Activated CD8-positive, alpha-beta T cell treated with anti-CD3 and anti-CD28 coated beads, Interleukin-2, amount 10 ng/mL, durations not matched to agents 7 days and 5 days (primary cell): Measurements from ENCODE around the gene DEAF1. TPM values are rescaled to one million over a fixed set of nuclear protein-coding genes. Genes with fewer than 3 reads are reported as not detected.

Experiments
- ATAC-seq: fragments of 150-1000 bp; cut with Tn5 transposase; one replicate; pipeline ENCODE4 v1.10.0; 2021; ENCODE audit warnings: moderate library complexity
- CTCF ChIA-PET: fragments of 350-600 bp; sonication (Branson Sonifier 250); formaldehyde crosslinking; loops from one replicate; lab custom pipeline; 2021; ENCODE audit warnings: antibody characterized with exemption; lab: Charles Lee
- POLR2A ChIA-PET: fragments of 350-600 bp; sonication (Branson Sonifier 250); formaldehyde crosslinking; loops from one replicate; lab custom pipeline; 2021; ENCODE audit warnings: antibody characterized with exemption; lab: Charles Lee
- DNase-seq: peaks from one replicate; pipeline ENCODE4 v3.0.0-alpha.2; 2020
- H3K27ac Mint-ChIP-seq: one replicate; pipeline ENCODE4 v1.8.0; 2021; ENCODE audit warnings: mild to moderate bottlenecking, mixed read lengths
- H3K27me3 Mint-ChIP-seq: one replicate; pipeline ENCODE4 v1.8.0; 2021; ENCODE audit warnings: low read depth, mixed read lengths
- H3K36me3 Mint-ChIP-seq: one replicate; pipeline ENCODE4 v1.8.0; 2021; ENCODE audit warnings: low read depth, mixed read lengths
- H3K4me1 Mint-ChIP-seq: one replicate; pipeline ENCODE4 v1.8.0; 2021; ENCODE audit warnings: low read depth, mixed read lengths
- H3K4me3 Mint-ChIP-seq: one replicate; pipeline ENCODE4 v1.8.0; 2021; ENCODE audit warnings: mild to moderate bottlenecking, mixed read lengths
- H3K9me3 Mint-ChIP-seq: one replicate; pipeline ENCODE4 v1.8.0; 2022; ENCODE audit warnings: mixed read lengths; ENCODE audit not compliant: insufficient read depth
- total RNA-seq, 2 experiments: library from RNA; stranded (reverse); gene quantifications; one replicate each; pipeline ENCODE4 v1.2.3, GENCODE V29; 2021

Gene DEAF1
- total RNA-seq, 2 experiments from 2014 or later = 34.1 to 36.7 TPM

GRCh38 chr11:706957-707816 lies 12.2 kb upstream of the DEAF1 start:
- Mint-ChIP-seq H3K9me3 (no peaks in the 10 kb centered on the region), H3K27me3 (peaks cover 8% of the 10 kb centered on the region), H3K36me3 (no peaks in the 10 kb centered on the region), H3K27ac (no peak overlapping the region), H3K4me3 (no peak overlapping the region), H3K4me1 (peaks cover 8% of the 10 kb centered on the region)
- DNase-seq (no peak), ATAC-seq (no peak)
- CTCF ChIA-PET = interaction anchor here (1.1 kb wide), 1 partner anchor 9 kb away, joined by 3 read pairs; no protein-coding TSS in a partner anchor
- POLR2A ChIA-PET = interaction anchor here (0.6 kb wide), 1 partner anchor 467 kb away, joined by 3 read pairs; no protein-coding TSS in a partner anchor

- ChIA-PET CTCF (interaction anchor here (1.1 kb wide), 1 partner anchor 8 kb away, joined by 3 read pairs; no protein-coding TSS in a partner anchor), POLR2A (interaction anchor here (0.6 kb wide), 1 partner anchor 466 kb away, joined by 3 read pairs; no protein-coding TSS in a partner anchor)
- peaks cover 8% of the 10 kb centered on the region for H3K27me3 Mint-ChIP-seq
- H3K4me3 Mint-ChIP-seq = no peak overlapping the region
- peaks cover 3% of the 10 kb centered on the region for H3K36me3 Mint-ChIP-seq
- H3K4me1 Mint-ChIP-seq = peaks cover 8% of the 10 kb centered on the region
- H3K27ac Mint-ChIP-seq = no peak overlapping the region
- DNase-seq = no peak
- ATAC-seq = no peak
- no peaks in the 10 kb centered on the region for H3K9me3 Mint-ChIP-seq
Observed at GRCh38 chr11:706439-706956, 11.5 kb upstream of the DEAF1 start.

DNA sequence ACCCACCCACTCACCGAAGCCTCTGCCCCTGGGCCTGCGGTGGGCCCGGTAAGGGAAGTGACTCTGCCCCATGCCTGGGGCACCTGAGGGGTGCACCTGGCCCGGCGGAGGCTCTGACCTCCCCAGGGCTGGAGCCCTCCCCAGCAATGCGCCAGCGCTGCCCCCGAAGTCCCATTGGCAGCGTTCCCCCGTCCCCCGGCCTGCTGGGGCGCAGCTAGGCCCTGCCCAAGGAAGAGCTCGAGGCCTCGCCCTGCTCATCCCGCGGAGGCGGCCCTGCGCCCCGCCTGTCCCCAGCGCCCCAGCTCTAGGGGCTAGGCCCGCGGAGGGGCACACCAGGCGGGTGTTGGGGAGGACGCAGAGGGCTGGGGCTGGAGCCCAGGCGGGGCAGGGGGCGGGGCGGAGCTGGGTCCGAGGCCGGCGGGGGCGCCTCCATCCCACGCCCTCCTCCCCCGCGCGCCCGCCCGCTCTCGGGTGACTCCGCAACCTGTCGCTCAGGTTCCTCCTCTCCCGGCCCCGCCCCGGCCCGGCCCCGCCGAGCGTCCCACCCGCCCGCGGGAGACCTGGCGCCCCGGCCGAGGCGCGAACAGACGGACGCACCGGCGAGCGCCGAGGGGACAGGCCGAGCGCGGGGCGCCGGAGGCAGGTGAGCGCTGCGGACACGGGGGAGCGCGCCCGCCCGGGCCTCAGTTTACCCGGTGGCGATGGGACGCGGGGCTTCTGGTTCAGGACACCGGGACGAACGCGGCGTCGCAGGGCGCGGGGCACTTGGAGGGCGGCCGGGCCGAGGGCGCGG lies 10.8 kb upstream of the DEAF1 start, which contains the start of gene EPS8L2:
TSS of gene EPS8L2 (plus strand) at position 586 of the 793 bp plus-strand sequence. CDS start 3,177 bp downstream, outside the sequence.
- Mint-ChIP-seq H3K27ac (no peak within 1 kb of the TSS), H3K9me3 (no peaks in the 10 kb centered on the region), H3K36me3 (peaks cover 3% of the 10 kb centered on the region), H3K27me3 (peaks cover 8% of the 10 kb centered on the region), H3K4me3 (no peak within 1 kb of the TSS), H3K4me1 (peaks cover 3% of the 10 kb centered on the region)
- POLR2A ChIA-PET = no interaction called here
- ATAC-seq (no peak), DNase-seq (no peak)
- CTCF ChIA-PET = no interaction called here

DNA sequence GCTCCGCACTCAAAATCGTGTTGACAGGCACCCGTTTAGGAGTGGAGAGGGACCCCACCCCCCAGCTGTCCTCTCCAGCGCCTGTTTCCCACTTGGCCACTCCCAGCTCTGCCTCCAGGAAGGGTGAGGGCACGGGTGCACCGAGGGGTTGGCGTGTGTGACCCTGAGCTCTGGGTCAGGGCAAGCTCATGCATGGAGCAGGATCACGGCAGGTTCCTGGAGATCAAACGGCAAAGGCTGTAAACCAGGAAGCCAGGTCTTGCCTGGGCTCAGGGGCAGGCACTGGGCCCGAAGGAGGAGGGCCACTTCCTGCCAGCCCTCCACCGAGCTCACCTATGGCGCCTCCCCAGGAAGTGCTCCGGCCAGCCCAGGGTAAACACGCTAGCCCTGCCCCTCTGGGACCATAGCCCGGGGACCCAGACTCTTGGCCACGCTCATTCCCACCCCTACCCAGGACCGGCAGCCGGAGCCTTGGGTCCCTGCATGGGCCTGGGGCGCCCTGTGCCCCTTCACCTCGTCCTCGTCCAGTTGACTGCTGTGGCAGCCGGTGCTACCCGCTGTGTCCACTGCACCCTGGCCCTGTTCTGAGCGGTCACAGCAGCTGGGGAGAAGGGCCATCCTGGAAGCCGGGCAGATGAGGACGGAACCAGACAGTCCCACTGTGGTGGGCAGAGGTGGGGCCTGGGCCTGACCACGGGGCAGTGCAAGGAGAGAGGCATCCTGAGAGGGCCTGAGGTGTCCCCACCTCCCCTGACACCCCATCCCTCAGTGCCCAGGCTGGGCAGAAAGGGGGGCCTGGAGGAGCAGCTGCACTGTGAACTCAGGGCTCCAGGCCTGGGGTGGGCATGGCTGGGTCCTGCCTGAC lies 10.0 kb upstream of the DEAF1 start:
- DNase-seq = no peak
- Mint-ChIP-seq H3K4me3 (no peak overlapping the region), H3K4me1 (peaks cover 3% of the 10 kb centered on the region), H3K27me3 (peaks cover 8% of the 10 kb centered on the region), H3K9me3 (no peaks in the 10 kb centered on the region), H3K27ac (no peak overlapping the region), H3K36me3 (peaks cover 7% of the 10 kb centered on the region)
- CTCF ChIA-PET = no interaction called here
- POLR2A ChIA-PET = no interaction called here
- no peak for ATAC-seq

DNA sequence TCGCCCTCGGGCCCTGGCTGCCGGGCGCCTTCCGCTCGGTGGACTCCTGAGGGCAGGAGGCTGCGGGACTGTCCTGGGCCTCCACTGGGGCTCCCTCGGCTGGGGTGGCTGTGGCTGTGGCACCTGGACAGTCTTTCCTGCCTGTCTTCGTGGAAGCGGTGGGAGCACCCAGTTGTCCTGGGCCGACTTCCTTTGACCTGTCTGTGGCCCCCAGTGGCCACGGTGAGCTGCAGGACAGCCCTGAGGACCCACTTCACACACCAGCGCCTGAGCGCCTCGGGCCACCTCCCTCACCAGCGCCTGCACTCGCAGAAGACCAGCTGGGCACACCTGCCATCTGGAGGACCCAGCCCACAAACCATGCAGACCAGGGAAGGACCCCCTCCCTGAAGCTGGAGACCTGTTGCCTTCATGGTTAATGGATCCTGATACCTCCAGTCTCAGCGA lies 9.2 kb upstream of the DEAF1 start:
- peaks cover 8% of the 10 kb centered on the region for H3K27me3 Mint-ChIP-seq
- H3K4me3 Mint-ChIP-seq = no peak overlapping the region
- peaks cover 10% of the 10 kb centered on the region for H3K36me3 Mint-ChIP-seq
- DNase-seq = no peak
- POLR2A ChIA-PET = no interaction called here
- peaks cover 3% of the 10 kb centered on the region for H3K4me1 Mint-ChIP-seq
- no peak for ATAC-seq
- no peak overlapping the region for H3K27ac Mint-ChIP-seq
- no peaks in the 10 kb centered on the region for H3K9me3 Mint-ChIP-seq
- CTCF ChIA-PET = no interaction called here

DNA sequence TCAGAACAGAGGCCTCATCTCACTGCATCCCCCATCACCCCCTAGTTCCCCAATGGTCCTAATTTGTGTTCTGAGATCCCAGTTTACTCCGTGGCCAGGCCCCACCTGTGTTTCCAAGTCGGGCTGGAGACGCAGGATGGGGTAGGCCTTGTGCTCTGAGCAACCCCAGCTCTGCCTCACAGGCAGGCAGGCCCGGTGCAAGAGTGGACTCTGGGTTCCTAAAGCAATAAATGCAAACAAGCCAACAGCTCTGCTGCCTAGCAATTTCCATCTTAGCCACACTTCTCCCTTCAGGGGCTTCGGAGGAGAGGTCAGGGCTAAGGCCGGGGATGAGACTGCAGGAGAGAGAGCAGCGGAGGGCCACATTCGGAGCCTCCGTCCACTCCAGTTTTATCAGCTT lies 8.5 kb upstream of the DEAF1 start:
- Mint-ChIP-seq H3K27ac (no peak overlapping the region), H3K36me3 (peaks cover 10% of the 10 kb centered on the region), H3K27me3 (peaks cover 8% of the 10 kb centered on the region), H3K4me3 (no peak overlapping the region), H3K4me1 (peaks cover 4% of the 10 kb centered on the region), H3K9me3 (no peaks in the 10 kb centered on the region)
- ChIA-PET CTCF (no interaction called here), POLR2A (interaction anchor here (1.4 kb wide), 1 partner anchor 21 kb away, joined by 3 read pairs; no protein-coding TSS in a partner anchor)
- DNase-seq (no peak), ATAC-seq (no peak)

DNA sequence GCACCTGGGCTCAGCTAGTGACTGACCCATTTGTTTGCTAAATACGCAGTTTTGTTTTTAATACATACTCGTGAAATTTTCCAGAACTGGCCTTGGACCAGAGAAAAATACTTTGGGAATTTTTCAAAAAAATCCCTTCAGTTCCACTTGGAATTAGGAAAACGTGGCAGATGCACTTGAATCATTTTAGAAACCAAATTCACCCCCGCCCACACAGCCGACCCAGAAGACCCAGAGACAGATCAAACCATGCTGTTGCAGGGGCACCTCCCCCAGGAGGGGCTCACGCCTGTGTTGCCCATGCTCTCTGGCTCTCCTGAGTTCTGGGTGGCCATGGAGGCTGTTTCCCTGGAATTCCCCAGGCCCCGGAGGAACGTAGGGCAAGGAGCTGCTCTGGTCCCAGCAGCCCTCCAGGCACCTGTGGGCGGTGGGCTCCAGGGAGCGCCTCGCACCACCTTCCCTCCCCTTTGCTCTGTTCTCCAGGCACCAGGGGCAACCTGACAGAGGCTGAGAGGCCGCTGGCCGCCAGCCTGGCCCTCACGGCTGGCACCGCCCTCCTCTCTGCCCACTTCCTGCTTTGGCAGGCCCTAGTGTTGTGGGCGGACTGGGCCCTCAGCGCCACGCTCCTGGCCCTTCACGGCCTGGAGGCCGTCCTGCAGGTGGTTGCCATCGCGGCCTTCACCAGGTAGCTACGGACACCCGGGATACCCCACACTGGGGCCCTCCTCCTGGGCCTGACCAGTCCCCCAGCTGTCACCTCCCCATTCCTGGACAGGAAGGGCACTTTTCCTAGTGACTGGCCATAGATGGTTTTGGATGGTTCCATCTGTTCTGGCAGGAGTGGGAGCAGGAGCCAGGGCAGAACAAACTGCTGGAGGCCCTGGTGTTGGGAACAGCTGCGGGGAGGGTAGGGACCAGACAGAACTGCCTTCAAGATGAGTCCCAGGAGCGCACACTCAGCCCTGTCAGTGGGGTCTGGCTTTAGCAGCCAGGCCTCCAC lies 7.7 kb upstream of the DEAF1 start:
- Mint-ChIP-seq H3K9me3 (no peaks in the 10 kb centered on the region), H3K27ac (no peak overlapping the region), H3K4me3 (no peak overlapping the region), H3K36me3 (peaks cover 10% of the 10 kb centered on the region), H3K4me1 (peaks cover 11% of the 10 kb centered on the region), H3K27me3 (peaks cover 8% of the 10 kb centered on the region)
- DNase-seq (no peak), ATAC-seq (no peak)
- ChIA-PET POLR2A (interaction anchor here (1.4 kb wide), 1 partner anchor 22 kb away, joined by 3 read pairs; no protein-coding TSS in a partner anchor), CTCF (no interaction called here)

DNA sequence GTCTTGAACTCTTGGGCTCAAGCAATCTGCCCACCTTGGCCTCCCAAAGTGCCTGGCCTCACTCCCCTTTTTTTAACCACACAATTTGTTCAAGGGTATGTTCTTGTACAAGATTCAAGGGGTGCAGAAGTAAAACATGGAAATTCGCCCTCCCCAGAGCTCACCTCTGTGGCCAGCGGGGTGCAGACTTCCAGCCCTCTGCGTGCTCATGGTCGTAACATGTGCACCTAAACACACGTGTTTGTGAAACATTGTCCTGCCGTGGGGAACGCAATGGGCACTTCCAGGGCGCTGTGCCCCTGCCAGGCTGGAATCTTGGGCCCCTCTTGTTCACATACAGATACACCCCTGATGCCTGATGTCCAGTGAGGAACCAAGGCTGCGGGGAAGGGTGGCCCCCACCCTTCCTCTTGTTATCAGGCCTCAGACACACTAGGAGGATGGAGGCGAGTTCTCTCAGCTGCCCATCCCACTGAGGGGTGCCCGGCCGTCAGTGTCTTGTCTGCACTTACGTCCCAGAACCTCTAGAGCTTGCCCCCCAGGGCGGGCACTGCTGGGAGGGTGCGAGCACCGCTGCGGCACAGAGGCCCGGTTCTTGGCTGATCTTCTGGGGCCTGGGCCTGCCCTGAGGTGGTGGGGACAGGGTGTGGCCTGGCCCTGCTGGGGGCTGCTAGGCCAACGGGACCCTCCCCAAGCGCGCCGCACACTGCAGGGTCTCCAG lies 6.9 kb upstream of the DEAF1 start:
- no peak for DNase-seq
- H3K4me3 Mint-ChIP-seq = no peak overlapping the region
- ChIA-PET CTCF (no interaction called here), POLR2A (interaction anchor here (1.4 kb wide), 1 partner anchor 23 kb away, joined by 3 read pairs; no protein-coding TSS in a partner anchor)
- H3K27ac Mint-ChIP-seq = no peak overlapping the region
- H3K27me3 Mint-ChIP-seq = peaks cover 2% of the 10 kb centered on the region
- H3K9me3 Mint-ChIP-seq = no peaks in the 10 kb centered on the region
- peaks cover 20% of the 10 kb centered on the region for H3K4me1 Mint-ChIP-seq
- peaks cover 10% of the 10 kb centered on the region for H3K36me3 Mint-ChIP-seq
- ATAC-seq = no peak

GRCh38 chr11:699753-700152 lies 4.7 kb upstream of the DEAF1 start:
- ChIA-PET POLR2A (interaction anchor here (1.2 kb wide), 1 partner anchor 59 kb away, joined by 3 read pairs; no protein-coding TSS in a partner anchor), CTCF (interaction anchor here (1.2 to 5.3 kb wide), 3 partner anchors 24 to 181 kb away, joined by 3 to 51 read pairs (median 4); no protein-coding TSS in a partner anchor)
- no peak overlapping the region for H3K27ac Mint-ChIP-seq

More at GRCh38 chr11:699753-700152, 4.7 kb upstream of the DEAF1 start:
- Mint-ChIP-seq H3K27me3 (no peaks in the 10 kb centered on the region), H3K9me3 (no peaks in the 10 kb centered on the region), H3K4me1 (peaks cover 24% of the 10 kb centered on the region), H3K4me3 (no peak overlapping the region), H3K36me3 (peaks cover 10% of the 10 kb centered on the region)
- DNase-seq (no peak), ATAC-seq (no peak)
